Testis (tissue), 3 donors: ENCODE data around the gene ADAM33. TPM values are rescaled to one million over a fixed set of nuclear protein-coding genes. Genes with fewer than 3 reads are reported as not detected.

Source experiments
- DNase-seq: peaks from one replicate; pipeline ENCODE4 v3.0.0-alpha.2; 2019
- H3K27ac ChIP-seq, 2 donors: fragments of 200-600 bp; sonication (generic); one replicate each; pipeline ENCODE4 v1.5.1; 2019
- H3K27me3 ChIP-seq: fragments of 200-600 bp; sonication (generic); one replicate; pipeline ENCODE4 v1.5.1; 2019
- H3K36me3 ChIP-seq: fragments of 200-600 bp; sonication (generic); one replicate; pipeline ENCODE4 v1.5.1; 2017; ENCODE audit warnings: low read depth; ENCODE audit errors: missing control alignments
- H3K4me1 ChIP-seq: fragments of 200-600 bp; sonication (generic); one replicate; pipeline ENCODE4 v1.5.1; 2019
- H3K4me3 ChIP-seq, 2 donors: fragments of 200-600 bp; sonication (generic); one replicate each; pipeline ENCODE4 v1.5.1; 2017 to 2019
- H3K9me3 ChIP-seq: fragments of 200-600 bp; sonication (generic); one replicate; pipeline ENCODE4 v1.5.1; 2017
- POLR2A ChIP-seq: fragments of 450-650 bp; IDR thresholded peaks from one replicate; pipeline ENCODE4 v1.6.1; 2017; ENCODE audit warnings: antibody characterized with exemption, mild to moderate bottlenecking, moderate library complexity
- WGBS, 2 donors: methylation state at CpG; one replicate each; pipeline ENCODE4 v1.1.5; 2018; 5-methylcytosine and 5-hydroxymethylcytosine counted together
- intact Hi-C: fragments of 100-400 bp; cut with DNase I; formaldehyde crosslinking; loops from one replicate; pipeline ENCODE4 v1.15.1; 2023; ENCODE audit warnings: low total_unique reads
- polyA plus RNA-seq: library from polyadenylated mRNA; stranded (reverse); fragments of 350-450 nt; fragmentation: Illumina TruSeq; extraction: RNeasy Lipid Tissue Mini Kit (QIAGEN cat#74804); gene quantifications from one replicate; pipeline ENCODE4 v1.2.3, GENCODE V29; 2014; ENCODE audit warnings: low read depth, low replicate concordance; ENCODE audit not compliant: insufficient read depth
- total RNA-seq, 2 donors: library from RNA; depleted of rRNA; stranded (reverse); fragments of >200 nt; gene quantifications; one replicate each; pipeline ENCODE4 v1.2.3, GENCODE V29; 2016
- TF ChIP-seq, protein P1 (sequence below), 3 experiments: fragments of 450-650 bp in 2 of 3; fragments of 200-600 bp in 1 of 3; sonication (generic) in 1 of 3; IDR thresholded peaks; one replicate each; pipeline ENCODE4 v1.5.1; 2016 to 2019; ENCODE audit warnings: antibody characterized with exemption in 3 of 3, mild to moderate bottlenecking in 2 of 3, moderate library complexity in 1 of 3

Gene ADAM33
- total and polyA plus RNA-seq, 3 donors from 2014 or later: 25.5 to 61.1 (median 35.4) TPM

GRCh38 chr20:3710011-3710466 lies 28.2 kb upstream of the ADAM33 start:
- Histone ChIP-seq H3K4me3 (no peak overlapping the region), H3K36me3 (no peaks in the 10 kb centered on the region), H3K4me1 (no peaks in the 10 kb centered on the region), H3K27ac (no peak overlapping the region), H3K9me3 (no peaks in the 10 kb centered on the region), H3K27me3 (no peaks in the 10 kb centered on the region)
- WGBS, 2 donors: 77 to 79% methylated on average over 5 to 6 of the region's 6 CpGs
- intact Hi-C loops: loop anchor here (5.0 kb wide), 1 partner anchor 33 kb away; no protein-coding TSS in a partner anchor
- TF ChIP-seq, protein P1, sequence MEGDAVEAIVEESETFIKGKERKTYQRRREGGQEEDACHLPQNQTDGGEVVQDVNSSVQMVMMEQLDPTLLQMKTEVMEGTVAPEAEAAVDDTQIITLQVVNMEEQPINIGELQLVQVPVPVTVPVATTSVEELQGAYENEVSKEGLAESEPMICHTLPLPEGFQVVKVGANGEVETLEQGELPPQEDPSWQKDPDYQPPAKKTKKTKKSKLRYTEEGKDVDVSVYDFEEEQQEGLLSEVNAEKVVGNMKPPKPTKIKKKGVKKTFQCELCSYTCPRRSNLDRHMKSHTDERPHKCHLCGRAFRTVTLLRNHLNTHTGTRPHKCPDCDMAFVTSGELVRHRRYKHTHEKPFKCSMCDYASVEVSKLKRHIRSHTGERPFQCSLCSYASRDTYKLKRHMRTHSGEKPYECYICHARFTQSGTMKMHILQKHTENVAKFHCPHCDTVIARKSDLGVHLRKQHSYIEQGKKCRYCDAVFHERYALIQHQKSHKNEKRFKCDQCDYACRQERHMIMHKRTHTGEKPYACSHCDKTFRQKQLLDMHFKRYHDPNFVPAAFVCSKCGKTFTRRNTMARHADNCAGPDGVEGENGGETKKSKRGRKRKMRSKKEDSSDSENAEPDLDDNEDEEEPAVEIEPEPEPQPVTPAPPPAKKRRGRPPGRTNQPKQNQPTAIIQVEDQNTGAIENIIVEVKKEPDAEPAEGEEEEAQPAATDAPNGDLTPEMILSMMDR (IDR thresholded peaks at IDR 0.05): no peak
- no peak for TF ChIP-seq POLR2A
- DNase-seq: no peak

DNA sequence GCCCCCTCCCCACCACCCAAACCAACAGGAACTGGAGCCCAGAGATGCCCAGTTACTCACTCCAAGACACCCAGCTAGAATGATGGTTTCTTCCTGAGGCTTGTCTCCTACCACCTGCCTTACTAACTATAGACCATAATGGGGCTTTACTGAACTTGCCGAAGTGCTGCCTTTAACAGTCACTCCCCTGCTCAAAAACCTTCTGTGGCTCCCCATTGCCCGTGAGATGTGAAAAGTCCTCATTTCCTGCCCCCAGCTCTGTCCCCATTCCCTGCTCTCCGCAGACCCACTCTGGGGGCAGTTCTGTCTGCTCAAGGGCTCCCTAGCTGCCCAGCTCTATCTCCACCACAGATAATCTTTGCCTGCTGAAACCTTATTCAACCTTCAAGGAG lies 25.7 kb upstream of the ADAM33 start:
- no peak for DNase-seq
- Histone ChIP-seq H3K27ac (no peak overlapping the region), H3K36me3 (no peaks in the 10 kb centered on the region), H3K27me3 (no peaks in the 10 kb centered on the region), H3K4me1 (no peaks in the 10 kb centered on the region), H3K9me3 (no peaks in the 10 kb centered on the region), H3K4me3 (no peak overlapping the region)
- intact Hi-C loops: no loop called here
- TF ChIP-seq, protein P1 (IDR thresholded peaks at IDR 0.05): no peak
- no peak for TF ChIP-seq POLR2A
- 81 to 97% methylated on average over 3 of the region's 3 CpGs for WGBS, 2 donors

- TF ChIP-seq POLR2A: no peak
- DNase-seq: no peak
- H3K36me3 ChIP-seq: no peaks in the 10 kb centered on the region
- WGBS, 2 donors: 77 to 89% methylated on average over 6 to 10 of the region's 10 CpGs
- no peaks in the 10 kb centered on the region for H3K9me3 ChIP-seq
- intact Hi-C loops: no loop called here
- H3K27me3 ChIP-seq: no peaks in the 10 kb centered on the region
- H3K4me1 ChIP-seq: no peaks in the 10 kb centered on the region
- no peak overlapping the region for H3K27ac ChIP-seq
- H3K4me3 ChIP-seq: no peak overlapping the region
Observed at GRCh38 chr20:3706774-3707507, 25.1 kb upstream of the ADAM33 start.

DNA sequence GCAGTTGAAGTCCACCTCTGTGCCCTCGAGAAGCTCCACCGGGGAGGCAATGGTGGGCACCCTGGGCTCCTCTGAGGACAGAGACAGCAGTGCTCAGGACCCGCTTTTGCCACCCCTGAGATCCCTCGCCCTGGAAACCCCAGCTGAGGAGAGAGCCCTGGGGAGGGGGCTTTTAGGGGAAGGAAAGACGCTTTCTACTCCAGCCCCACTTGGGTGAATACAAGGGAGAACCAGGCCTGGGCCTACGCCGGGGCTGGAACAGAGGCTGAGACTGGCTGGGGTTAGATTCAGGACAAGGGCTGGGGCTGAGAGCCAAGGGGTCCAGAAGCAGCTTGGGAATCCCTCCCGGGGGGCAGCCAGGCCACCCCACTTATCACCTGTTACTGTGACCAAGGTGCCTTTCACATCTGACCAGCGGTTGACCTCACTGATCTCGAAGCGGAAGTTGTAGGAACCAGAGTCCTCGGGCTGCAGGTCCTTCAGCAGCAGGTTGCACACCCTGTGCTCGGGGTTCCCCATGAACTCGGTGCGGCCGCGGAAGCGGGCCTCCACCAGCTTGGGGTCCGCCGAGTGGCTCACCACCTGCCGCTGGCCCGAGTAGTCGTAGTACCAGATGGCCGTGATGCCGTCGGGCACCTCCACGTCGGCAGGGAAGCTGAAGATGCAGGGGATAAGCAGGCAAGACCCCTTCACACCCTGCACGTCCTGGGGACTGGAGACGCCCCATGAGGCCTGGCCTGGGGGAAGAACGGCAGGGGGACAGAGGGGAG lies 24.3 kb upstream of the ADAM33 start:
- H3K27me3 ChIP-seq: no peaks in the 10 kb centered on the region
- no peaks in the 10 kb centered on the region for H3K9me3 ChIP-seq
- 93 to 95% methylated on average over 20 to 31 of the region's 31 CpGs for WGBS, 2 donors
- no peak overlapping the region for H3K27ac ChIP-seq
- H3K4me3 ChIP-seq: no peak overlapping the region
- TF ChIP-seq POLR2A: no peak
- TF ChIP-seq, protein P1 (IDR thresholded peaks at IDR 0.05): no peak
- intact Hi-C loops: no loop called here
- DNase-seq: no peak
- H3K4me1 ChIP-seq: no peaks in the 10 kb centered on the region
- H3K36me3 ChIP-seq: no peaks in the 10 kb centered on the region

- WGBS, 2 donors: 83 to 88% methylated on average over 12 to 14 of the region's 14 CpGs
- TF ChIP-seq, protein P1 (IDR thresholded peaks at IDR 0.05): no peak
- TF ChIP-seq POLR2A: no peak
Observed at GRCh38 chr20:3705491-3705969, 23.7 kb upstream of the ADAM33 start.

More at GRCh38 chr20:3705491-3705969, 23.7 kb upstream of the ADAM33 start:
- intact Hi-C loops: no loop called here
- no peak for DNase-seq
- no peaks in the 10 kb centered on the region for H3K27me3 ChIP-seq
- H3K4me1 ChIP-seq: no peaks in the 10 kb centered on the region
- H3K36me3 ChIP-seq: no peaks in the 10 kb centered on the region
- H3K4me3 ChIP-seq: no peak overlapping the region
- H3K9me3 ChIP-seq: no peaks in the 10 kb centered on the region
- no peak overlapping the region for H3K27ac ChIP-seq
